ENCODE data around the gene ARID3A.
A peak's percentile ranks its signal among the peaks of the same experiment; 100 is the strongest.

The ARID3A gene

DNA sequence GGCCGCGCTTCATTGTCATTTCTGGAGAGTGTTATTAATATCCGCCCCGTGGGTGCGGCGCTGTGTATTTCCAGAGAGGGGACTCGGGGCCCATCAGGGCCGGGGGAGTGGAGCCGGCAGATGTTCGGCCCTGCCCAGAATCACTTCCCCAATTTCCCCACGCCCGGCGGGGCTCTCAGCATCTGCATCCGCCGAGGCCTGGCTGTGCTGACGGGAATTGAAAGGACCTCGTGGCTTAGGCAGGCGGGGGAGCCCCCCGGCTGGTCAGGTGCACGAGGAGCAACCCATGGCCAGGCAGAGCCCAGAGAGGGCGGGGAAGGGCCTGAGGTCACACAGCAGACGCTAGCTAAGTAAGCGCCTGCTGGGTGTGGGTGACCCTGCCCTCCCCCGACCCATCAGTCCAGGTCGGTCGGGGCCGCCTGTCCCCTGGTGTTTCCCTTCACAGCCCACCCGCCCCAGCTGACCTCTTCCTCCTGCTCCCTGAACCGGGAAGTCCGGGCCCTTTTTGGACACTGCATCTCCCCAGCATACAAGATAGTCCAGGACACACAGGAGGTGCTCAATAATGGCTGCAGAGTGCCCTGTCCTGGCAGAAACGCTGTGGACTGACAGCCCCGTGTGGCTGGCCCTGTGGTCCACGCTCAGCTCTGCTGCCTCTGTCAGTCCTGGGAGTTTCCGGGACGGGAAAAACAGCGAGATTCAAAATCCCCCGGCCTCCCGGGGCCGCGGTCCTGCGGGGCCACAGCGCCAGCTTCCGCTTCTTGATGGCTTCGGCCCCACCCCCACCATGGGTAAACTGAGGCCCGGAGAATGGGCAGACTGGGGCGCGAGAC is 22.1 kb downstream of the ARID3A start:
- no peak overlapping the region for H3K9ac ChIP-seq (ENCODE audit: insufficient read length)
- H3K27ac ChIP-seq, result no peak overlapping the region
- no peak for DNase-seq (ENCODE audit: low read depth, low spot score)
- H3K4me3 ChIP-seq, result no peak overlapping the region
- no peaks in the 10 kb centered on the region; the same call in 1 of the 2 replicates for H3K36me3 ChIP-seq (ENCODE audit: insufficient read depth, low read length)
- no peaks in the 10 kb centered on the region for H3K9me3 ChIP-seq (ENCODE audit: low read depth, low read length)
- TF ChIP-seq FOXP2 (optimal IDR thresholded peaks at IDR 0.05; ENCODE audit: control extremely low read depth, extremely low read length, insufficient read depth), result no peak
- no peak for TF ChIP-seq EZH2 (IDR thresholded peaks at IDR 0.05)
- no peak for TF ChIP-seq POLR2AphosphoS5 (IDR thresholded peaks at IDR 0.05; ENCODE audit: borderline replicate concordance, low read depth, low read length)

DNA sequence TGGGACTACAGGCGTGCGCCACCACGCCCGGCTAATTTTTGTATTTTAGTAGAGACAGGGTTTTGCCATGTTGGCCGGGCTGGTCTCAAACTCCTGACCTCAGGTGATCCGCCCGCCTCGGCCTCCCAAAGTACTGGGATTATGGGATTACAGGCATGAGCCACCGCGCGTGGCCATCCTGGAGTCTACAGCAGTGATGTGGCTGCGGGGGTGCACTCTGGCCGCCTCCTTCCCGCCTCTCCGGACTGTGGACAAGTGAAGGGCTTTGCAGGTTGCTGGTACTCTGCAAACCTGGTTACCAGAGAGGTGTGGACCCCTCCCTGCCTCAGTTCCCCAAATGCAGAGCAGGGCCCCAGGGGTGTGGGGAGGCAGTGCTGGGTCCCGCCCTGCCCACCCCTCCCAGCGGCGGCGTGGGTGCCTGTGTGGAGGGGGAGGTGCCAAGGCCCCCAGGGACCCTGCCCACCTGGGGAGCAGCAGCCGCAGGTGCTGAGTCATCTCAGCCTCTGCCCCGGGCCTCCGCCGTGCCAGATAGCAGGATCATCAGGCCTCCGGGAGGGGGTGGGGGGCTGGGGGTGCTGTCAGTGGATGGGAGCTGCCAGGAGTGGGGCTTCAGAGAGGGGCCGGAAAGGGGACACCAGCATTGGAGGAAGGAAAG is 23.1 kb downstream of the ARID3A start:
- no peak for TF ChIP-seq FOXP2 (optimal IDR thresholded peaks at IDR 0.05; ENCODE audit: control extremely low read depth, extremely low read length, insufficient read depth)
- no peak for TF ChIP-seq EZH2 (IDR thresholded peaks at IDR 0.05)
- TF ChIP-seq POLR2AphosphoS5 (IDR thresholded peaks at IDR 0.05; ENCODE audit: borderline replicate concordance, low read depth, low read length), result no peak
- no peaks in the 10 kb centered on the region for H3K9me3 ChIP-seq (ENCODE audit: low read depth, low read length)
- no peak overlapping the region for H3K4me3 ChIP-seq
- H3K36me3 ChIP-seq (ENCODE audit: insufficient read depth, low read length), result no peaks in the 10 kb centered on the region
- DNase-seq (ENCODE audit: low read depth, low spot score), result no peak
- no peak overlapping the region for H3K9ac ChIP-seq (ENCODE audit: insufficient read length)
- H3K27ac ChIP-seq, result no peak overlapping the region

DNA sequence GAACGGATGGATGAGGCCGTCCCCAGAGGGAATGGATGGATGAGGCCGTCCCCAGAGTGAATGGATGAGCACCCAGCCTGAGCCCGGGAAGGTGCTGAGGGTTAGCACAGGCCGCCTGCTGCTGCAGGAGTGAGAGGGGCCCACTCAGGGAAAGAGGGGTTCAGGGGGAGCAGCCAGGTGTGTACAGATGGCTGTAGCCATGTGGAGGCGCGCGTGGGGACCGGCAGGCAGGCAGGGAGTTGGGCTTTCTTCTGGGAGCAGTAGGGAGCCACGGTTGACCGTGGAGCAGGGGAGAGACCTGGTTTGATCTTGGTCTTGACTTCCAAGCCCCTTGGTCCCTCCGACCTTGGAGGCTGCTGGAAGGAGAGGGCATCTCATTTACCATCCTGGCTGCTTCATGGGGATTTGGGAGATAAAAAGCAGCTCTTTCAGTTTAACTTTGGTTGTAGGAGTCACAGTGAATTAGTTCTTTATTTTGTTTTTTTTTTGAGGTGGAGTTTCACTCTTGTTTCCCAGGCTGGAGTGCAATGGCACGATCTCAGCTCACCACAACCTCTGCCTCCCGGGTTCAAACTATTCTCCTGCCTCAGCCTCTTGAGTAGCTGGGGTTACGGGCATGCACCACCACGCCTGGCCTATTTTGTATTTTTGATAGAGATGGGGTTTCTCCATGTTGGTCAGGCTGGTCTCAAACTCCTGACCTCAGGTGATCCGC is 24.7 kb downstream of the ARID3A start:
- Histone ChIP-seq H3K9ac (ENCODE audit: insufficient read length) (no peak overlapping the region), H3K4me3 (no peak overlapping the region)

DNA sequence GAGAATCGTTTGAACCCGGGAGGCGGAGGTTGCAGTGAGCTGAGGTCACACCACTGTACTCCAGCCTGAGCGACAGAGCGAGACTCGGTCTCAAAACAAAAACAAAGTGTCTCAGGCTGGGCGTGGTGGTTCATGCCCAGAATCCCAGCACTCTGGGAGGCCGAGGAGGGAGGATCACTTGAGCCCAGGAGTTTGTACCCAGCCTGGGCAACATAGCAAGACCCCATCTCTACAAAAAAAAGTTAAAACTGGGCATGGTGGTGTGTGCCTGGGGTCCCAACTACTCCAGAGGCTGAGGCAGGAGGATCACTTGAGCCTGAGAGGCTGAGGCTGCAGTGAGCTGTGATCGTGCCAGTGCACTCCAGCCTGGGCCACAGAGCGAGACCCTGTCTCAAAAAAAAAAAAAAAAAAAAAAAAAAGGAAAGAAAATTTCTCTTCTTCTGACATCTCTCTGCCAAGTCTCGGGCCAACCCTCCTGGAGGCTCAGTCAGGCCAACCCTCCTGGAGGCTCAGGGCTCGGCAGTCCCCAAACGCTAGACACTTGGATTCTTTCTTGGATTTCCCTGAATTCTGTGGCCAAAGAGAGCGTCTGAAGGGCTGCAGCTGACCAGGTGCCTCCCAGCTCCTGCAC is 26.3 kb downstream of the ARID3A start:
- no peak overlapping the region for H3K9ac ChIP-seq (ENCODE audit: insufficient read length)
- H3K9me3 ChIP-seq (ENCODE audit: low read depth, low read length), result no peaks in the 10 kb centered on the region
- no peak overlapping the region for H3K4me3 ChIP-seq
- H3K27ac ChIP-seq, result peak overlapping the region; percentile 57; the same call in 1 of the 2 replicates
- no peak for TF ChIP-seq FOXP2 (optimal IDR thresholded peaks at IDR 0.05; ENCODE audit: control extremely low read depth, extremely low read length, insufficient read depth)
- TF ChIP-seq EZH2 (IDR thresholded peaks at IDR 0.05), result no peak
- no peak for TF ChIP-seq POLR2AphosphoS5 (IDR thresholded peaks at IDR 0.05; ENCODE audit: borderline replicate concordance, low read depth, low read length)
- no peak for DNase-seq (ENCODE audit: low read depth, low spot score)
- no peaks in the 10 kb centered on the region for H3K36me3 ChIP-seq (ENCODE audit: insufficient read depth, low read length)

More for the DNA sequence above, 24.7 kb downstream of the ARID3A start:
- DNase-seq (ENCODE audit: low read depth, low spot score), result no peak
- Histone ChIP-seq H3K9me3 (ENCODE audit: low read depth, low read length) (no peaks in the 10 kb centered on the region), H3K36me3 (ENCODE audit: insufficient read depth, low read length) (no peaks in the 10 kb centered on the region), H3K27ac (no peak overlapping the region; the same call in 1 of the 2 replicates)
- TF ChIP-seq FOXP2 (optimal IDR thresholded peaks at IDR 0.05; ENCODE audit: control extremely low read depth, extremely low read length, insufficient read depth), result no peak
- TF ChIP-seq EZH2 (IDR thresholded peaks at IDR 0.05), result no peak
- TF ChIP-seq POLR2AphosphoS5 (IDR thresholded peaks at IDR 0.05; ENCODE audit: borderline replicate concordance, low read depth, low read length), result no peak

DNA sequence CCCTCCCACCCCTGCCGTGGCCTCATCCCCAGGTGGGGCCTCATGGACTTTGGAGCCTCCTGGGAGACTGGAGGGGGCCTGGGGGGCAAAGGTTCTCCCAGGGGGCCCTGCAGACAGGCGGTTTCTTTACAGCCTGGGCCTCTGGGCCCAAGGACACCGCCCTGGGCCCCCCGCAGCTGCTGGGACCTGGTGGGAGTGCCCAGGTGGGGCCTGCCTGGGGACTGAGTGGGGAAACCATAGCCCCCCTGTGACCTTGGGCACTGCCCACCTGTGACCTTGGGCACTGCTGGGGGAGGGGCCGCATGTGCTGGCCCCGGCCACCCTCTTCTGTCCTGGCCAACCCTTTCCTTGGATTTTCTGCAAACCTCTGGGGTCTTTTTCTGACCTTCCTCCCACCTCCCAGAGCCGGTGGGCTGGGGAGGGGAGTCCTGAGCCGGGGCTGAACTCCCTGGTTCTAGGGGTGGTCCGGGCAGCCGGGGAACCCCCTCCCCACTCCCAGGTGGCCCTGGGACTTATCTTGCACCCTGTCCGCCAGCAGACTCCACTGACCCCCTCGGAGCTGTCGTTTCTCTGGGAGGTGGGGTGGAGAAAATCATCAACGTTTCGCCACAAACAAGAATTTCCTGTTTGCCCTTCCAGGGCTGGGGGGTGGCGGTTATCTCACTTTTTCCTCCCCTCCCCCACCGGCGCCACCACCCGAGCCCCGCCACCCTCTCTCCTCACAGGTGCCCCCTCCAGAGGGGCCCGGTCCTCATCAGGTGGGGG is 27.0 kb downstream of the ARID3A start:
- Histone ChIP-seq H3K36me3 (ENCODE audit: insufficient read depth, low read length) (no peaks in the 10 kb centered on the region), H3K9me3 (ENCODE audit: low read depth, low read length) (no peaks in the 10 kb centered on the region), H3K9ac (ENCODE audit: insufficient read length) (peak overlapping the region; percentile 41), H3K4me3 (0 out of 2 replicates have a peak overlapping the region, but pooled peaks have one; percentile 12), H3K27ac (peak overlapping the region; percentile 57)
- no peak for TF ChIP-seq FOXP2 (optimal IDR thresholded peaks at IDR 0.05; ENCODE audit: control extremely low read depth, extremely low read length, insufficient read depth)
- TF ChIP-seq EZH2 (IDR thresholded peaks at IDR 0.05), result no peak
- no peak for TF ChIP-seq POLR2AphosphoS5 (IDR thresholded peaks at IDR 0.05; ENCODE audit: borderline replicate concordance, low read depth, low read length)
- DNase-seq (ENCODE audit: low read depth, low spot score), result no peak

DNA sequence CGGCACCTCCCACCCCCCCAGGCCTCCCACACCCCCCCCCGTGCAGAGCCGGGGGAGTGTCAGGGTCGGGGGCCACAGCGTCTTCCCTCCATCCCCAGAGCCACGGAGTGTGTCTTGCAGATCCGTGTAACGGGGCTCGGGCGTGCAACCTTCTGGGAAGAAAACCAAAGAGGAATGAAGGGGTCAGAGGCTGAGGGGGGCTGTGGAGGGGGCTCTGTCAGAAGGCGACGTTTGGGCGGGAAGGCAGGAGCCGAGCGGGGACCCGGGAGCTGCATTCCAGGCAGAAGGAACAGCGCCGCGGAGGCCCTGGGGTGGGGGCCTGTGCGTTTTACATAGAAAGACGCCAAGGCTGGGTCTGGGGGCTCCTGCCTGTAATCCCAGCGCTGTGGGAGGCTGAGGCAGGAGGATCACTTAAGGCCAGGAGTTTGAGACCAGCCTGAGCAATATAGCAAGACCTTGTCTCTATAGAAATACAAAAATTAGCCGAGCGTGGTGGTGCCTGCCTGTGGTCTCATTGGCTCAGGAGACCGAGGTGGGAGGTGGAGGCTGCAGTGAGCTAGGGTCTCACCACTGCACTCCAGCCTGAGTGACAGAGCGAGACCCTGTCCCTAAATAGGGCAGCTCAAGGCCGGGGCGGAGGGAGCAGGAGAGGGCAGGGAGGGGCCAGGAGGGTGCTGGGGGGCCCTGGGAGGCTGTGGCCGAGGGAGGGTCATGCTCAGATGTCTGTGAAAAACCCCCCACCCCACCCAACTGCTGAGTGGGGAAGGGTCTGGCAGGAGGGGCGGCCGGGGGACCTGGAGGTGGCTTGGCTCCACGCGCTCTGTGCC is 27.8 kb downstream of the ARID3A start:
- Histone ChIP-seq H3K36me3 (ENCODE audit: insufficient read depth, low read length) (no peaks in the 10 kb centered on the region), H3K9me3 (ENCODE audit: low read depth, low read length) (no peaks in the 10 kb centered on the region), H3K4me3 (no peak overlapping the region), H3K9ac (ENCODE audit: insufficient read length) (no peak overlapping the region), H3K27ac (peak overlapping the region; percentile 31; the same call in 1 of the 2 replicates)
- no peak for TF ChIP-seq FOXP2 (optimal IDR thresholded peaks at IDR 0.05; ENCODE audit: control extremely low read depth, extremely low read length, insufficient read depth)
- no peak for TF ChIP-seq EZH2 (IDR thresholded peaks at IDR 0.05)
- TF ChIP-seq POLR2AphosphoS5 (IDR thresholded peaks at IDR 0.05; ENCODE audit: borderline replicate concordance, low read depth, low read length), result no peak
- DNase-seq (ENCODE audit: low read depth, low spot score), result no peak

DNA sequence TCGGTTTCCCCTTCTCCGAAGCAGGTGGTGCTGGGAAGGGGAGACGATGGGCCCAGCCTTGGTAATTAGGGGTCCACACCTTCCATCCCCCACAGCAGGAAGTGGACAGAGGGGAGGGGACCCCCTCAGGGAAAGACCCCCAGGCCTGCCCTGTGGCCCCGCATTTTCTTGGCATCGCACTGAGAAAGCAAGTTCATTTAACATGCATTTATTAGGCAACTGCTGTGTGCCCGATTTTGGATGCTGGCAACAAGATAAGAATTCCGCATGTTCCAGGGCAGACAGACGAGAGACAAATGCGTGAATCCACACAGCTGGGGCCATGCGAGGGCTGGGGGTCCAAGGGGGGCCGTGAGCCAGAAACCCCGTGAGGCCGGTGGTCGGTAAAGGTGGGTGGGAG is 28.4 kb downstream of the ARID3A start:
- Histone ChIP-seq H3K9me3 (ENCODE audit: low read depth, low read length) (no peaks in the 10 kb centered on the region), H3K36me3 (ENCODE audit: insufficient read depth, low read length) (no peaks in the 10 kb centered on the region), H3K4me3 (no peak overlapping the region), H3K27ac (no peak overlapping the region), H3K9ac (ENCODE audit: insufficient read length) (no peak overlapping the region)
- DNase-seq (ENCODE audit: low read depth, low spot score), result no peak
- no peak for TF ChIP-seq POLR2AphosphoS5 (IDR thresholded peaks at IDR 0.05; ENCODE audit: borderline replicate concordance, low read depth, low read length)
- TF ChIP-seq FOXP2 (optimal IDR thresholded peaks at IDR 0.05; ENCODE audit: control extremely low read depth, extremely low read length, insufficient read depth), result no peak
- no peak for TF ChIP-seq EZH2 (IDR thresholded peaks at IDR 0.05)

All from SK-N-MC (cell line).